ENCODE data around the gene WDR7.

The WDR7 gene

DNA sequence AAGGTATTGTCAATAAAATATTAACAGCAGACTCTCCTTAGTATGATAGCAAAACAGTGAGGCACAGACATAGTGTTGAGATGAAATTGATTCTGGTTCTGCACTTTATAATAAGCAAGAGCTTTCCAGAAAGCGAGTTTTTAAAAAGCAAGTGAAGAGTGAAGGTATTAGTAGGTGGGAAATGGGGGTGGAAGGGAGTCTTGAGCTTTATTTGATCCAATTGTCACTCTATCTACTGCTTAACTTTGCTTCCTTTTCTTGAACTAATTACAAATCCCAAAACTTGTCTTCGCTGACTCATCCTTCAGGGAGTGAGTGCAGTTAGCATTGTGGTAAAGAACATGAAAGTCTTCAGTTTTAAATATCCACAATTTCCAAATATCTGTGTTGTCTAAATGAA is 375.2 kb downstream of the WDR7 start:
- DNase-seq (ENCODE audit: low read depth in 2 of 3, low spot score in 1 of 3) = no peak

DNA sequence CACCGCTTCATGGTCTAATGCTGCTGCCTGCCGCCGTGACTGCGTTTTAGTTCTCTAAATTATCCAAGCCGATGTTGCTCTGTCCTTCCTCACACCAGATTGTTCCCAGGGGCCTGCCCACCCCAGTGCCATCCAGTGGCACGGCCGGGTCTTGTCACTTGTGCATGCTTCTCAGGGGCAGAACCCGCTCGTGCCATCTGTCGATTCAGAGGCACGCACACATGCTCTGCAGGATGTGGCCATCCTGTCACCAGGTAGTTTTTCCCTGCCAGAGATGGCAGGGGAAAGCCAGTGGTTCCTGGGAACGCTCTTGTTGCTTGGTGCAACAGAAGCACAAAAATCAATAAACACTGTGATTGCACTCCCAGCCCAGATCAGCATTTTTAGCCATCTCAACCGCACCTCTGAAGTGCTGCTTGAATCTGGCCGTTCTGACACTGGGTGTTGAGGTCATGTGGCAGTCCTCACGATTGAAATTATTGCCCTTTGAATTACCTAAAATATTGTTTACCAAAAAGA is 376.1 kb downstream of the WDR7 start:
- no peak for DNase-seq (ENCODE audit: low read depth in 2 of 3, low spot score in 1 of 3)

DNA sequence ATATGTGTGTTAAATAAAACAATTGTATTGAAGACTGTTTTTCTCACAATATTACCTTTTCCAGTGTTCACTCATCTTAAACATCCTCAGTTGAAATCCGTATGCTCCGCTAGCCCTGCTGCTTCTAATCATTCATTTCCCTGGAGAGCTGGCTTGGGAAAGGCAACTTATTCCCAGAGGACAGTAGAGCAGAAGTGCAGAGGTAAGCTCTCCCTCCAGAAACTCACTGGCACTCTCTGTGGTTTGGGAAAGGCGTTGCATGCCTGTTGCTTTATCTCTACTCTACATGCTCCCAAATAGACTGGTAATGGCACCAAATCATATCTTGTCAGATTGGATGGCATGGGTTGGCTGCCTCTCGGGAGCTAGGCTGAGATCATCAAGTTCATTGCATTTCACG is 378.6 kb downstream of the WDR7 start:
- DNase-seq (ENCODE audit: low read depth in 2 of 3, low spot score in 1 of 3) = no peak

DNA sequence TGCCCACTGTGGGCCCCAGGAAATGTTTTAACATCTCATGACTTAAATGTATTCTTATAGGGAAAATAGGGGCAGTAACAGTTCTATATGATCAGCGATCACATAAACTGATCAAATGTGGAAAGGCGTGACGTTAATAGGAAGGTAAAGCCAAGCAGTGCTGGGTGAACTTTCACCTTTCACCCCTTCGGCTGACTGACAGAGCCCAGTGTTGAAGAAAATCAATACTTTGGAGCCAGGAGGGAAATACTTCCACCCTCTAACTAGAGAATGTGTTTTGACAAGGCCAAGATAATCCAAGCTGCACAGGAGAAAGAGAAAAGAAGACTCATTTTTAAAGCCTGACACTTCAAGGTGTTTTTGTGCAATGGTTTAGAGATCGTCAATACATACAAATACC is 379.3 kb downstream of the WDR7 start:
- no peak for DNase-seq (ENCODE audit: low read depth in 2 of 3, low spot score in 1 of 3)

DNA sequence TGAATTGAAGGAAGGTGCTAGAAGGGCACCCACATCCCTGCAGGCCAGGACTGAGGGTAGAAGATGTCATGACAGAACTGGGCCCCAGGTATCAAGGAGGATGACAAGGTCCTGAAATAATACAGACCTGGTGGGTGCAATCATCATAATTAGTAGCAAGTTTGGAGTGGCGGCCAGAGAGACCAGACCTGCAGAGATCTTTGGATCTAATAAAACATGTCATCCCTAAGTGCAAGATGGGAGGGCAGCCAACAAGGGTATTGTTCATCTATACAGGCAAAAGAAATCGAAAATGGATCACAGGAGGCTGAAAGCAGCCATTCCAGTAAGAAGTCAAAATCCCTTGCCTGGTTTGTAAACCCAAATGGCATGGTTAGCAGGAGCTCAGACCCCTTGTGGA is 384.4 kb downstream of the WDR7 start:
- DNase-seq (ENCODE audit: low read depth in 2 of 3, low spot score in 1 of 3) = no peak

DNA sequence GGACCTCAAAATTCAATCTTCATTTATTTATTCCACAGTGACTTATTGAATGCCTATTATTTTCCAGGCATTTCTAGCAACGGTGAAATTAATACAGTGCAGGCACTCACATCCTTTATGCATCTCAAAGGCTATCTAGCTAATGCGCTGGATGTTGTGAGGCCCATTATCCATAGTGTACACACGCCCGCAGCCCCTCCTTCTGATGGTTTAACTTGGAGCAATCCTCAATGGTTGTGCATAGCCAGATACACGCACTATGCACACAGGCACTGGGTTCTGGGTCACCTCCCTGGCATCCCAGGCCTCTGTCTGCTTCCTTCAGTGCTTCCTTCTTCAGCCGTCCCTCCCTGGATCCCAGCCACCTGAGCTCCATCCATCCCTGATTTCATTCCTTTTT is 387.2 kb downstream of the WDR7 start:
- no peak for DNase-seq (ENCODE audit: low read depth in 2 of 3, low spot score in 1 of 3)

DNA sequence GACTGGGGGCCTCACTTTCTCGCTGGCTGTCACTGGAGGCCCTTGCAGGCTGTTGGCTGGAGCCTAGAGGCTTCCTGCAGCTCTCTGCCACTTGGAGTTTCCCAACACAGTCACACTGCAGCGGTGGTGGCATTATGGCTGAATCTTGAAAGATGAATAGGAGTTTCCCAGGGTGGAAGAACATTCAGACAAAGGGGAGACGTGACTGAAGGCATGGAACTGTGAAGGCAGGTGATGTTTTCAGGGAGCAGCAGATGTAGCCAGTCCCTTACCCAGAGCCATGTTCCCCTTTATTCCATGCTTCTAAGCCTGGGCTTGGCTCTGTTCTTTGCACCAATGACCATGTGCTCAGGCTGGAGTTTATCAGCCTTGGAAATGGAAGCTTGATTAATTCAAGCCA is 389.0 kb downstream of the WDR7 start:
- no peak for DNase-seq (ENCODE audit: low read depth in 2 of 3, low spot score in 1 of 3)

DNA sequence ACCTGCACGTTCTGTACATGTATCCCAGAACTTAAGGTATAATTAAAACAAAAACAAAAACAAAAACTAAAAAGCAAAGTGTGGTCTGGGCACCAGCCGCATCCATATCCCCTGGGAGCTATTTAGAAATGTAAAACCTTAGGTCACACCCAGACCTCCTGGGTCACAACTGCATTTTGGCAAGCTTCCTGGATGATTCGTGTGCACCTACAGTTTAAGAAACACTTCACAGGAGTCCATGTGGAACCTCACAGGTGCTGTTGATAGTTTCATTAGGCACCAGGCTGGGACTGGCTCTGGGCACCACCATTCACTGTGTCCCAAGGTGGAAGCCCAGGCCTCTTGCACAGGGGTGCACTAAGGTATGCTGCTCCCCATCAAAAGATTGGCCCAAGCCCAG is 392.1 kb downstream of the WDR7 start:
- DNase-seq (ENCODE audit: low read depth in 2 of 3, low spot score in 1 of 3) = no peak

DNA sequence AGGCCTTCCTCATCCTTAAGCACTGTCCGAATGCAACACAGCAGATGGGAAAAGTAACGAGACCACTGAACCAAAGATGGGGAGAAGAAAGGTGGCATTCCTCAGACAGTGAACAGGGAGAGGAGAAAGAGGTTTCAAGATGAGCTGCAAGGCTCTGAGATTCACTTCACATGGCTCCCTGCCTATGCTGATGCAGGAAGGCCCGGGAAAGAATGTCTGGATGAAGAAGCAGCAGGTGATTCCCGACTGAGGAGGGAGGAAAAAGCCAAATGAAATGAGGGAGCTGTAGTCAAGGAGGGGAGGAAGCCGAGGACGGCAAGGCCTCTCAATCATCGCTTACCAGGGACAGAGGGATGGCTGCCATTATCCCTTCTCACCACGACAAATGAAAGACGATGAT is 397.2 kb downstream of the WDR7 start:
- no peak for DNase-seq (ENCODE audit: low read depth in 2 of 3, low spot score in 1 of 3)

DNA sequence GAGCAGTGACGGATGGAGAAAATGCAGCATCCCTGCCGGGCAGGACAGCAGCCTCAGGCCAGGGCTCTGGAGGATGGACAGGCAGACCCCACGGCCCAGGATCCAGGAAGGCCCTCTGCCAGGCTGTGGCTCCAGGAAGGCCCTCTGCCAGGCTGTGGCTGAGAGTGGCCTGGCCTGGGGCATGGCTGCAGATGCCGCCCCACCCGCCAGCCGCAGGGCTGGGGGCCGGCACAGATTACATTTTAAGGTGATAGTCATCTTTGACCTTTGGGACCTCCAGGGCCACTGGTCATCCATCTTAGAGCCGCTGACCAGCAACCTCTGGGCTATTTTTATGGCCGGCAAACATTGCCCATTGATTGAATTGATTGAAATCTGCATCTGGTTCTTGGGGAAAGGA is 397.7 kb downstream of the WDR7 start:
- no peak for DNase-seq (ENCODE audit: low read depth in 2 of 3, low spot score in 1 of 3)

DNA sequence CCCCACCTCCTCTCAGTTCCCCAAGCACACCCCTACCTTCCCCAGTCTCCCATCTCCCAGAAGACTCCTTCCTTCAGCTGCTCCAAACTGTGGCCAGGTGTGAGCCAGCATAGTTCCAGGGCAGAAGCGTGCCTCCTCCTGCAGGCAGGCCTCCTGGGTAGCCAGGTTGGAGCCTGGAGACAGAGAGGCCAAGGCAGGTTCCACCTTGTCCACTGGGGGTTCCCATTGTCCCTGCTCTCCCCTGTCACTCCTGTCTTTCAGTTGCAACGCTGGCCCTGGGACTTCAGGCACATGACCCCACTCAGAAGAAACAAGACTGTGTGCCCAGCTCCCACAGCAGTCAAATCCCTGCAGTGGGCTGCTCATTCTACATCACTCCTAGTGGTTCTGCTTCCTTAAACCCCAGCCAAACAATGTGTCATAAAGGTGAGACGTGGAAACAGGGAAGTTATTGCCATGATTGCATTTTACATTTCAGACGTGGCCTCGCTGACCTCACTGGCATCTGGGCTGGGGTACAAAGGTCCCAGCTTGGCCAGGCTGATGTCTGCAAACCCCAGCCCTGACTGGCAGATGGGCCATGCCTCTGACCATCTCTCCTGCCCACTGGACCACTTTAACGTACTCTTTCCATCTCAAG is 399.3 kb downstream of the WDR7 start:
- no peak for DNase-seq (ENCODE audit: low read depth in 2 of 3, low spot score in 1 of 3)

DNA sequence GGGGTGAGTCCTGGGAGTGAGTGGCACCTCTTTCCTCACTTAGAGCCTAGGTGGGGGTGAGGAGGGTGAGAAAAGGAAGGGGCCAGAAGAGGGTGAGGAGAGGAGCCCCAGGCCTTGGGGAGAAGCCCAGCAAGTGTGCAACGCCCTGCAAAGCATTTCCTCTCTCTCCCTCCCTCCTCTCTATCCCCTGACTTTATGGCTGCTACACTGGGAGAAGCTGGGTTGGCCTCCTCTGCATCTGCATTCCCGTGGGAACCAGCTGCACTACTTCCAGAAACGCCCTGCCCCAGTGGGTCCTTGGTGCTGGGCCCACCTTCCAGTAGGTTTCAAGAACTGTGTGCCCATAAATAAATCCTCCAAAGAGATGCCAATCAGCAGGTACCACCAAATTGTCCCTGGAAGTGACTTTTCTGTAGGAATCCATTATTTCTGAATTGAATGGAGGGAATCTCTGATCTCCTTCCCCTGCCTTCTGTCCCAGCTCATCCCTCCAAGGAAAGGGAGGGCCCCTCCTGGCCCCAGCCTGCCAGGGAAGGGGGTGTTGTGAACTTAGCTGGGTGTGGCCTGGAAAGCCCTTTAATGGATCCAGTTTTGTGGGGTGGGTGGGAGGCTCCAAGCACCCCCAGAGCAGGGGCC is 400.0 kb downstream of the WDR7 start:
- no peak for DNase-seq (ENCODE audit: low read depth in 2 of 3, low spot score in 1 of 3)

DNA sequence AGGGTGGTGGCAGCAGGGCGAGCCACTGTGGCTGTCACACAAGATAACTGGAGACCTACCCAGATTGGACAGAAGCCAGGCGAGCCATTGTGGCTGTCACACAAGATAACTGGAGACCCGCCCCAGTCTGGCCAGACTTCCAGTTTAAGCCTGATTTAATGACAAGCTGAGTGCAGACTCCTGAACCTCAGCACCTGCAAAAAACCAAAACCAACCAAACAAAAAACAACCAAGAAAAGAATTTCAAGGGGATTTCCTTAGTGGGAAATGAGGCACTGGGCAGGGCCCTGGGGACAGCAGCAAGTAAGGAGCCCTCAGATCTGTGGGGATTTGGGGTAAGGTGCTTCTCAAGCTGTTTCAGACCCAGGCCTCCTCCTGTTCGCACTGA is 400.5 kb downstream of the WDR7 start:
- no peak for DNase-seq (ENCODE audit: low read depth in 2 of 3, low spot score in 1 of 3)

DNA sequence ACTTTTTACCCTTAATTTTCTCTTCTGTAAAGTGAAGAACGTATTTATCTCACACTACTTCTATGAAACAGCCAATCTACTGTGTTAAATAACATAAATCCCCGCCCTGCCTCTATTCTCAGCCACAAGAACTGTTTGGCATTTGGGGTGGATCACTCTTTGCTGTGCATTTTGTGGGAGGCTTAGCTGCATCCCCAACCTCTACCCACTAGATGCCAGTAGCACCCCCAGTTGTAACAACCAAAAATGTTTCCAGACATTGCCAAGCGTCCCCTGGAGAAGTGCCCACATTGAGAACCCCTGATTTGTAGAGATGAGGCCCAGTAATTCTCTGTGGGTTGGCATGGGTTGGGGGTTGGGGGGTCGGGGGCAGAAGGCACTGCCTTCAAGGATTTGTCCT is 401.0 kb downstream of the WDR7 start:
- DNase-seq (ENCODE audit: low read depth in 2 of 3, low spot score in 1 of 3) = no peak

DNA sequence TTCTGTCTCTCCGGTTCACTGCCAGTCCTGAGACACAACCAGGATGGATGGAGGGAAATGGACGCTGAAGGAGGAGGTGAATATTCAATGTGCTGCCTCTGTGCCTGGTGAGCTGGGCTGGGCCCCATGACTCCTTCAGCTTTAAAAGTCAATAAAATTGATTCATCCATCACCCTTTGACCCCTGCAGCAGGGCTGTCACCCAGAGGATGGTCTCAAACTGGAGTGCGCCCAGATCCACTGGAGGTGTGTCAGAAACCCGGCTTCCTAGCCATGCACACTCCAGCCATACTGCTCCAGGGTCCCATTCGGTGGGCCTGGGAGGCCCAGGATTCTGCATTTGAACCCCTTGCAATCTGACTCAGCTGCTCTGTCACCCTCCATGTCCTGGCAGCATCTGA is 401.6 kb downstream of the WDR7 start:
- no peak for DNase-seq (ENCODE audit: low read depth in 2 of 3, low spot score in 1 of 3)

DNA sequence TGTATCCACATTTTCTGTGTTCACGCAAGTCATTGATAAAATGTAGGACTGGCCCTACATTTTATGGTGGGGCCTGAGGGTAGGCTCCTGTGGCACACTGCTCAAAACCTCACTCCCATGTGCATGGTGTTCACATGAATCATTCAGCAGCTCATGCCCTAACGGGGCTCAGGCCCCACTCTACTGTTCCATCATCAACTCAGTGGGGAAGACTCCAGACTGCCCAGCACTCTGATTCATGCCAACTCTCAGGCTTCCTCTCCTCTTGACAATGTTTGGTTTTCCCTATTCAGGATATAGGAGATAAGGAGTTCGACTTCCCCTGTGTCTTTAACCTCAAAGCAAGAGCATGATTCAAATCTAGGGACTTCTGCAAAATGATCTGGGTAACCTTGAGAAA is 403.7 kb downstream of the WDR7 start:
- DNase-seq (ENCODE audit: low read depth in 2 of 3, low spot score in 1 of 3) = no peak

DNA sequence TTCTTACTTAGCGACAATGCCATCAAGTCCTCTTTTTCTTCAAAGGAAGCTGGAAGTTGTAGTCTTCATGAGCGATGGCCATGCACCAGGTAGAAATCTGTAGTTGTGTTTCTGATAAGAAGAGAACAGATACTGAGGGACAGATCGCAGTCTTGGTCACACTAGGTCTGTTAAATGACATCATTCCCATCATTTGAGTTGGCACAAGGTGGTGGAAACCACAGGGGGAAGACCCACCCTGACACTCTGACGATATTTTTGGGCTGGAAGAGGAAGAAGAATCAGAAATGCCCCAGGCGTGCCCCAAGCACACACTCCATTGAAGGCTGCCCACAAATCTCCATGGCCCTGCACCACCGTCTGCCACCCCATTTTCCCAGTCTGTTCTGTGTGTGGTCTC is 406.7 kb downstream of the WDR7 start:
- no peak for DNase-seq (ENCODE audit: low read depth in 2 of 3, low spot score in 1 of 3)

DNA sequence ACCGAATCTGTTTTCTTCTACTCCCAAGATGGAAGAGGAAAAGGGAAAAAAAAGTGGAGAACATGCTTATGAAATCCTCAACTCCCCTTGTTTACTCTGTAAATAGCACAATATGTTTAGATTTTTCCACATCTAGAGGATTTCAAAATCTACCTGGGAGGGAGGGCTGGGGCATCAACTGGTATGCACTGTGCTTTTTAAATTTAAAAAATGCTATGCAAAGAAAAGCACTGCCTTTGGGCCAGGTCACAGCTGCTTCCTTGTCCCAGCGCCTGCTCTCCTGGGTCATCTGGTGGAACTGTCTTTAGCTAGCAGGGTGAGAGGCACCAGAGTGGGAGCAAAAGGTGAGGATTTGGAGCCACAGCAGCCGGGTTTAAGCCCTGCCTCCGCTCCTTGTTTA is 407.6 kb downstream of the WDR7 start:
- no peak for DNase-seq (ENCODE audit: low read depth in 2 of 3, low spot score in 1 of 3)

DNA sequence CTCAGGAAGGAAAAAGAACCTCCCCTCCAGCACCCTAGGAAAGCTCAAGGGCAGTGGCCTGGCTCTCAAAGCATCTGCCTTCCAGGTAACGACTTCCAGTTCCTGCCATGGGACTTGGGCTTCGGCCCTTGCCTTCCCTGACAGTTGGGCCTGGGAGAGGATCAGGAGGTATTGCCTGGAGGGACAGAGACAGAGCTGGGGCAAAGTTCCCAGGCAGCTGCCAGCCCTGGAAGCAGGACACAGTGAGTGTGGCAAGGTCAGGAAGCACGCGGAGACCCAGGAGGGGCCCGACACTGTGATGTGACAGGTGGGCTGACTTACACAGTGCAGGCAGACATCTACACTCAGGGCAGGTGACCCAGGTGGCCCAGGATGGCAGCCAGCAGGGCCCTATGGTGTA is 408.2 kb downstream of the WDR7 start:
- DNase-seq (ENCODE audit: low read depth in 2 of 3, low spot score in 1 of 3) = no peak

DNA sequence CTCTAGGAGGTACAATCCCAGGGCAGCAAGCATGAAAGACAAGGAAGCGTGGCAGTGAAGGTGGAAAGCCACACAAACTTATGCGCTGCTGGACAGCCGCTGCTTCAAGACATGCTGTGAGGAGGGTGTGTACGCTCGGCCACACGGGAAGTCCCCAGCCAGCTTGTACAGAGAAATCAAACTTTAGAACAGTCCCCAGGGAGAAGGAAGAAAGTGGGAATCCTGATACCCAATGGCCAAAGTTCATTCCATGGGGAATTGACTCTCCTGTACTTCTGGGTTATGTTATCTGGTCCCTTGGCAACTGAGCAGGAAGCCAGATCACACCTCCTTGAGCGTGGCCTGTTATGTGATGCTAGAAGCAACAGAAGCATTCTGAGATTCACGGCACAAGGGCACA is 409.7 kb downstream of the WDR7 start:
- DNase-seq (ENCODE audit: low read depth in 2 of 3, low spot score in 1 of 3) = no peak

DNA sequence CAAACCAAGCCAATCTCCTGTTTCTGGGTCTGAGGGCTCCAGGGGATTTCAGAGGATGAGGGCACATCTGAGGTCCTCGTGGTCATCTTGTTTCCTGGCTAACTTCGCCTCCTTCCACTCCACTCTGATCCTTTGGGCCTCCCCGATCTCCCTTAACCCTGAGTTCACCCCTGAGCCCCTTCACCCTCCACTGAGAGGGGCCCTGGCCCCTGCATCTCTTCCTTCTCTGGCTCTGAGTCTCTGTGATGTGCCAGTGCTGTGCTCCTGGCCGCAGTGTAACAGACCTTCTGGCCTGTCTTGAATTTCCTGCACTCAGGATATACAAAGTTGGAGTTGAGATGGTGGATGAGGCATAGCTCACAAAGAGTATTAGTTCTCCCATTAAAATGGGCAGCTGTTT is 411.0 kb downstream of the WDR7 start:
- no peak for DNase-seq (ENCODE audit: low read depth in 2 of 3, low spot score in 1 of 3)

DNA sequence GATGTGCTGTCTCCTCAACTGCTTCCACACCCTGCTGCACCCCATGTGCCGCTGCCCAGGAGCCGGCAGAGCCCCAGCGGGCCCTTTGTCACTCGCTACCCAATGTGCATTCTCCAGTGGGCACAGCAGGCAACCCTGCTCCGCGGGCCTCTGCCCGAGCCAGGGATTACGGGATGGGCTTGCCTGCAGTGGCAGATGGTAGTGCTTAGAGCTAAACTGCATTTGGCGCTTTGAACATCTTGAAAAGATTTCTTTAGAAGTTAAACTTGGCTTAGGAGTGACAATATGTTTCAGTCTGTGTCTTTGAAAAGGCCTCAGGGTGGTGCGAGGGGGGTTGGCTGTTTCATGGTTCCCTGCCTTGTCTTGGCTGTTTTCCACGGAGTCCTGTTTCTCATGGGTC is 411.7 kb downstream of the WDR7 start:
- DNase-seq (ENCODE audit: low read depth in 2 of 3, low spot score in 1 of 3) = no peak

DNA sequence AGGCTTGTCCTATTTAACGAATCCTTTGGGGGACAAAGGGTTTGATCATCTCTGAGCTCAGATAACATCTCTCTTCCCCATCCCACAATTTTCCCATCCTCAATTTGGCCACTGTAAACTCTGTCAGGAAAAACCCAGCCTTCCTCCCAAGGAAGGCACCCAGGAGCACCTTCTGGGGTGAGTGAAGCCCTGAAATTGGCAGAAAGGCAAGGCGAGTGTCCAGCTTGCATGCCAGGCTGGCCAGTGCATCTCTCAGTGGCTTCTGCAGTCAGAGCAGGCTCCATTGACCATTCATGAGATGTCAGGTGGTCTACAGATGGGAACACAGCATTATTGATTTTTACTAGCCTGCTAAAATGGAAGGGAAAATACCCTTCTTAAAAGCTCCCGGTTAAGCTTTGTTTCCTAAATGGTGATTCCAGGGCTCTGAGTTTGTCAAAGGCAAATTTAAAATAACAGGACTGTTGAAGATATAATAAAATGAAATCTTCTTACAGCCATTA is 412.5 kb downstream of the WDR7 start:
- DNase-seq (ENCODE audit: low read depth in 2 of 3, low spot score in 1 of 3) = no peak

Measured in stimulated activated CD4-positive, alpha-beta T cell treated with anti-CD3 and anti-CD28 coated beads, Interleukin-12 subunit alpha, Interleukin-12 subunit beta, amount 100 ng/mL, for 48 hours (primary cell).